NK-92 (cell line): ENCODE measurements around the gene SNCG.

Experiments used
- DNase-seq: peaks from one replicate; lab custom pipeline; 2025; ENCODE audit not compliant: unreplicated experiment; lab: John Stamatoyannopoulos, UW

Gene SNCG

DNA sequence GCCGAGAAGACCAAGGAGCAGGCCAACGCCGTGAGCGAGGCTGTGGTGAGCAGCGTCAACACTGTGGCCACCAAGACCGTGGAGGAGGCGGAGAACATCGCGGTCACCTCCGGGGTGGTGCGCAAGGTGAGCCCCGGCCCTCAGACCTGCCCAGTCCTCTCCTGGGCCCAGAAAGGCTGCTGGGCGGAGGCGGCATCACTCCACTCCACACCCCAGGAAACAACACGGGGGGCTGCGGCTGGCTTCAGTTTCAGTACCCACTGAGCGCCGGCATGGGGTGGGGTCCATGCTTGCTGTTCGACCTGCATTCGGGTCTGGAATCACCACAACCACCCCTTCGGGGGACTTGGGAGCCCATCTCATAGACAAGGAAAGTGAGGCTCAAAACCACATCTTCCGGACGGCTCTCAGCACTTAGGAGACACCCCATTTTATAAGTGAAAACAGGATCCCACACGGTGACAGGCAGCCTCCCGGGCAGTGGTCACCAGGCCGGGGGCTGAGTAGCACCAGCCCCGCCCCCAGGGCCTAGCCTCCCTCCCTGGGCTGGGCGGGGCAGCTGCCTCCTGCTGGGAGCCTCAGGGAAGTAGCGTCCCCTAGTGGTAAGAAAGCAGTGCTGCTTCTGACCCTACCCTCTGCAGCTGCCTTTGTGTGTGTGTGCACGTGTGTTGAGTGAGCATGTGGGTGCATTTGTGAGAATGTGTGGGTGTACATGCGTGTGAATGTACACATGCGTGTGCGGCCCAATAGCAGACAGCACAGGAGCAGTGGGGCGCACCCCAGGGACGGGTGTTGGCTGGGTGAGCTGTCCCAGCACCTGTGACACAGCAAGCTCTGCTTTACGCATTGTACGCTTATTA is 1.8 kb downstream of the SNCG start:
- no peak for DNase-seq

DNA sequence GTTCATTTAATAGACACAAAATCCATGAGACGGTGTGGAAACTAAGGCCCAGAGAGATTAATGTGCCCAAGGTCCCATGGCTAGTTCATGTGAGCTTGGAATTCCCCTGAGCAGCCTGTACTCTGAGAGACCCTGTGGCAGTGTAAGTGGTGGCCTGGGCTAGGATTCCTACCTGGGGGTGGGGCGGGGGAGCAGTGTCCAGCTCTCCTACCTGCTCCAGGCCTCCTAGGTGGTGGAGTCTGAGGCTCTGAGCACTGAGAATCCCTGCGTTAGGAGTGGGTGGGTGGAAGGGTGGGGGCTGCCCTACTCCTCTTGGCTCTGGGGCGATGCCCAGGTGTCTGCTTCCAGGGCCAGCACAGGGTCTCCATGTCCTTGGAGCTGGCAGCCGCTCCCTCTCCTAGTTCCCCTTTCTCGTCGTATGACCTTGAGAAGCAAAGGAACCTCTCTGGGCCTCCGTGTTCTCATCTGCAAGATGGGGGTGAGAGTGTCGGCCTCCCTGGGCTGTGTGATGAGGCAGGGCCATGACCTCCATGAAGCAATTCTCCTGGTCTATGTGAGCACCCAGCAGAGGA is 2.5 kb downstream of the SNCG start:
- DNase-seq: no peak

DNA sequence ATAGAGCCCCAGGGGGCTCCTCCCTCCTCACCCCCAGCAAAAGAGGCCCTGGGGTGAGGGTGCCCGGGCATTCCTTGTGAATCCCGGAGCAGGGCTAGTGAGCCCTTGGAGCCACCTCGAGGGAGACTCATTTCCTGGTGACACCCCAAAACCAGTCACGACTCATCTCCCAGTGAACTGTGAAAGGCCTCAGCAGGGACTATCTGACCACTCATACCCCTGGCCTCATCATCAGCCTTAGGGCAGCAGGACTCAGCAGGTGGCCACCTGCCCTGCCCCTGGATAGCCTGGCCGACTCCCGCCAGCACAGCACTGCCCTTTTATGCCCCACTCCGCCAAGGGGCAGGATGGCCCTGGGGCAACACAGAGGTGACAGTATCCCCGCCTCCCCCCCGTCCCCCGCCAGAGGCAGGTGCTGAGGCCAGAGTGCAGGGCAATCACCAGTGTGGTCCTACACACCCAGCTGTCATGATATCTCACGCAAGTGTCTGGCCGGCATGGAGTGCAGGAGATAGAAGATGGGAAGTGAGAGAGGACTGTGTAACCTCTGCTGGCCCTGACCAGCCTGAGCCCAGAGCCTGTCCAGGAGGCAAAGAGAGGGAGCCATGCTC is 3.2 kb downstream of the SNCG start:
- no peak for DNase-seq

GRCh38 chr10:86962136-86962980 is 4.0 kb downstream of the SNCG start:
- DNase-seq: no peak

DNA sequence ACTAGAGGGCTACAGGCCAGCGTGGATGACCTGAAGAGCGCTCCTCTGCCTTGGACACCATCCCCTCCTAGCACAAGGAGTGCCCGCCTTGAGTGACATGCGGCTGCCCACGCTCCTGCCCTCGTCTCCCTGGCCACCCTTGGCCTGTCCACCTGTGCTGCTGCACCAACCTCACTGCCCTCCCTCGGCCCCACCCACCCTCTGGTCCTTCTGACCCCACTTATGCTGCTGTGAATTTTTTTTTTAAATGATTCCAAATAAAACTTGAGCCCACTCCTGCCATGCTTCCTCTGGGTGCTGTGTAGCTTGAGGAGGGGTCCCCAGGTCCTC is 4.5 kb downstream of the SNCG start:
- DNase-seq: no peak

DNA sequence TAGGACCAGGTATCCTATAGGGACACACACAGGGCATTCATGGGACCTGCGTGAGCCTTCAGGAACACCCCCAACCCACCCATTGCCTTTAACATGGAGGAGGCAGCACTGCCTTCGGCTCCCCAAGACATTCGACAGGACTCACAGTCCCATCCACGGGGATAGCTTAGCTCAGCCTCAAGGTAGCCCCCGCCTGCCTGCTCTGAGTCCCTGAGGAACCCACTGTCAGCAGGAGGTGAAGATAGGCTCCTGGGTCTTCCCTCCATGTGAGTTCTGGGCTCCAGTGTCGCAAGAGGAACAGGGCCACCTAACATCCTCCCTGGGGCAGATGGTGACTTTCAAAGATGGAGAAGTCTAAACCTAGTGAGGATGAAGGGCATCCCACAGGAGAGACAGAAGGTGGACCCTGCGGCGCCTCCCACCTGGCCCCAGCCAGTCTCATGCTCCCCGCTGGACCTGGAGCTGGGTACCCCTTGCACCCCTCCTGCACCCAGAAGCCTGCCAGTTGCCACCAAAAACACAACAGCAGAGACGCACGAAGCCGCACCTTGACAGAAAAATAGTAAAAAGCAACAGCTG is 5.0 kb downstream of the SNCG start:
- DNase-seq: no peak

- no peak for DNase-seq
Observed at GRCh38 chr10:86964061-86964846, 5.9 kb downstream of the SNCG start.

DNA sequence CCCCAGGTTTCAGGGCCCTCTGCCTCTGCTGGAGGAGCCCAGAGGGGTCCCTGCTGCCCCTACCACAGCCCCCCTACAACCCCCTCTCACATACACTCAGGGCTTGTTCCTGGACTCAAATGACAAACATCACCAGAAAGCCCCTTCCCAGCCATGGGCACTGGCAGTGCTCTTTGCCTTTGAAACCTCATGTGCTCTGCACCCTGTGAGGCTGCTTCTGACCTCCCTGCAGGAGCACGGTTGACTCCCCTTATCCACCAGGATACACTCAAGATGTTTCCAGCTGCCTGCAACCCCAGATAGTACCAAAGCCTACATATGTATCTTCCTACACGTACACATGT is 6.4 kb downstream of the SNCG start:
- DNase-seq: no peak

- no peak for DNase-seq
Observed at GRCh38 chr10:86965986-86966654, 7.7 kb downstream of the SNCG start.

DNA sequence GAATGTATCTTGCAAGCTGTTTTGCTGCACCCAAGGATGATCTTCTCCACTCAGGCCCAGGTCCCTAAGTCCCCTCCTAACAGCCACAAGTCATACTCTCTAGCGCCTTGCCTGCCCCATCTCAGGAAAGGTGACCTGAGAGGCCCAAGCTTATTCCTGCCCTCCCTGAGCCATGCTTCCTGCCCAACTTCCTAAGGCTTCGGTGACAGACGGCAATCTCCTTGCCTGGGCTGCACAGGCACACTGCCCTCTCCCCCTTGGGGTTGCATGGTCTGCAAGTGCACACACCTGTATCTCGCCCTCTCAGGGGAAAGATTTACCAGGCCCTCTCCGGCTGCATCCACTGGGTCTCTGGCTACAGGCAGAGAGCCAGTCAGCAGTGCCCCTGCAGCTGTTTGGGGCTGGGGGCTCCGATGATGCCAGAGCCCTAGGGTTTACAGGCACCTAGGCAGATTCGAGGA is 9.1 kb downstream of the SNCG start:
- DNase-seq: no peak

DNA sequence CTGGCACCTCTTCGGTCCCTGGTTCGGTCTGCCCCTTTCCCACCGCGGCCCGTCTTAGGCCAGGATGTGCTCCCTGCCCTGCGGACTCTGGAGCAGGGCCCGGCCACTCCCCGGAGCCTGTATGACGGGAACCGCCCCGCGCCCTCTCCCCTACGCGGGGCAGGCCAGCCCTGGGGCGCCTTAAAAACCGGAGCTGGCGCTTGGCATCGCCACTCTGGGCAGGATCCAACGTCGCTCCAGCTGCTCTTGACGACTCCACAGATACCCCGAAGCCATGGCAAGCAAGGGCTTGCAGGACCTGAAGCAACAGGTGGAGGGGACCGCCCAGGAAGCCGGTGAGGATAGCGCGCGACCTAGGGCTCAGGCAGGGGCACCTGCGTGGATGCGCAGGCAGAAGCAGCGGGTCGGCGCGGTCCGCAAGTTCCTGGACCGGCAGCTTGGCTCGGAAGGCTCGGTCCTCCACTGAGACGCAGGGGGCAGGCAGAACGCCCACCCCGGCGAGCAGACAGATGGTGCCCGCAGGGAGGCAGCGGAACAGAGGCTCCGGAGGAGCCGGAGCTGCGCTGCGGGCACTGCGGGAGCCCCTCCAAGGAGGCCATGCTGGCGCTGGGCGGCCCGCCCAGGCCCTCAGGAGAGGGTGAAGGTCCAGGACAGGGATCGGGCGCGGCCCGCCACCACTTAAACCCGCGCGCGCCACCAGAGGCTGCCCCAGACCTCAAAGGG is 10.0 kb downstream of the SNCG start, which contains the start of gene ADIRF:
TSS of gene ADIRF (plus strand) at position 212 of the 723 bp plus-strand sequence. CDS start at position 275, 63 bp downstream.
- DNase-seq: no peak

- DNase-seq: no peak
Observed at GRCh38 chr10:86968994-86969355, 10.6 kb downstream of the SNCG start.

GRCh38 chr10:86969421-86970041 is 11.1 kb downstream of the SNCG start:
- DNase-seq: no peak

- no peak for DNase-seq
Observed at GRCh38 chr10:86970162-86970981, 12.0 kb downstream of the SNCG start.

DNA sequence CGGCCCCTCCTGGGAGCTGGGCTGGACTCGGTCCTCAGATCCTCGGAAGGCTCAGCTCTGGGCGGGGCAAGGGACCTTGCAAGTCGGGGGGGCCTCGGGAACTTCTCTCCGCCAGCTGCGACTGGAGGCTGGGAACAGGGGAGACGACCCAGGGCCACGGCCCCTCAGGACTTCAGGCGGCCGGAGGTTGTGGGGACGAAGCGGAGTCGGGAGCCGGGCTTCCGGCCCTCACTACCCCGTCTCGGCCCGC is 12.5 kb downstream of the SNCG start:
- DNase-seq: no peak

DNA sequence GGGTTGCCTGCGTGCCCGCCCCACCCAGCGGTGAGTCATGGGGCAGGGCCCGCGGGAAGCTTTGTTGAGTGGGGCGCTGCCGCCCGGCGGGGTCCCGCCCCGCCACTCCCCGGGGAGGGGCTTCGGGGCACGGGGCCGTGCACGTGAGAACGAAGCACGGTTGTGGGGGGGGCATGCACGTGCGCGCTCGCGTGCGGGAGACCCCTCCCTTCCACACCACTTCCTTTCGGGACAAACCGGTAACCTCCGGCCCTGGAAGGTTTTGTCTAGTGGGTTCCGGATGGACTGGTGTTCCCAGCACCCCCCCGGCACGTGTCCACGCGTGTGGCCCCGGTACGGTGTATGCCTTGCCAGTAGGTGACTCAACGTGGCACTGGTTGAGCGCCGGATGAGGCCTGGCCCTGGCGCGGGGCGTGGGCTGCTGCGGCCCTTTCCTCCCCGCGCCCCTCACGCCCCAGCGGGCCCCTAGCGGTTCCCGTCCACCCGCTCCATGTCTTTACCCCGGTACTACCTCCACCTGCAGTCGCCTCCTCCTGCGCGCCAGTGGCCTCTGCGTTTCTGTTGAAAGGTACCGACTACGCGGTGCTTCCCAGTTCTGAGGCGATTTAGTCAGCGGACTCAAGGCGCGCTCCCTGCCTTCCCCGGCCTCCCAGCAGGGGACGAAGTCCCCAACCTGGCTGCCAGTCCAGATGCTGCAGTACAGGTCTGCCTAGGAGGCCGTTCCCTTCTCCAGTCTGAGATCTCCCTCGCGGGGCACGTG is 13.0 kb downstream of the SNCG start:
- DNase-seq: no peak

- no peak for DNase-seq
Observed at GRCh38 chr10:86972613-86973380, 14.4 kb downstream of the SNCG start.
